Parathyroid adenoma (tissue), 2 donors: ENCODE measurements around the gene TOMM6.

Experiments
- H2AFZ ChIP-seq: fragments of 300-600 bp; sonication (generic); one replicate; pipeline ENCODE4 v1.7.0; 2017; ENCODE audit warnings: antibody characterized with exemption, mild to moderate bottlenecking
- H3K27ac ChIP-seq: fragments of 300-600 bp; sonication (generic); one replicate; pipeline ENCODE4 v1.7.0; 2017
- H3K27me3 ChIP-seq: fragments of 300-600 bp; sonication (generic); one replicate; pipeline ENCODE4 v1.7.0; 2017; ENCODE audit warnings: low read length; ENCODE audit not compliant: control insufficient read depth, insufficient read depth
- H3K36me3 ChIP-seq: fragments of 300-600 bp; sonication (generic); one replicate; pipeline ENCODE4 v1.7.0; 2017; ENCODE audit warnings: low read length; ENCODE audit not compliant: control insufficient read depth, insufficient read depth
- H3K4me1 ChIP-seq: fragments of 300-600 bp; sonication (generic); one replicate; pipeline ENCODE4 v1.7.0; 2017; ENCODE audit warnings: control low read depth
- H3K4me2 ChIP-seq: fragments of 300-600 bp; sonication (generic); one replicate; pipeline ENCODE4 v1.7.0; 2017; ENCODE audit warnings: low read length
- H3K4me3 ChIP-seq: fragments of 300-600 bp; sonication (generic); one replicate; pipeline ENCODE4 v1.7.0; 2017; ENCODE audit warnings: low read depth, low read length
- H3K79me2 ChIP-seq: fragments of 300-600 bp; sonication (generic); one replicate; pipeline ENCODE4 v1.7.0; 2017; ENCODE audit warnings: control low read depth
- H3K9ac ChIP-seq: fragments of 300-600 bp; sonication (generic); one replicate; pipeline ENCODE4 v1.7.0; 2017; ENCODE audit warnings: mild to moderate bottlenecking
- H3K9me3 ChIP-seq: fragments of 300-600 bp; sonication (generic); one replicate; pipeline ENCODE4 v1.7.0; 2017; ENCODE audit warnings: low read length; ENCODE audit not compliant: control insufficient read depth
- CTCF ChIP-seq: fragments of 300-600 bp; sonication (generic); IDR thresholded peaks from one replicate; pipeline ENCODE4 v1.7.0; 2017; ENCODE audit warnings: antibody characterized with exemption, mild to moderate bottlenecking
- donor health status: primary hyperparathyroidism.

Gene TOMM6

DNA sequence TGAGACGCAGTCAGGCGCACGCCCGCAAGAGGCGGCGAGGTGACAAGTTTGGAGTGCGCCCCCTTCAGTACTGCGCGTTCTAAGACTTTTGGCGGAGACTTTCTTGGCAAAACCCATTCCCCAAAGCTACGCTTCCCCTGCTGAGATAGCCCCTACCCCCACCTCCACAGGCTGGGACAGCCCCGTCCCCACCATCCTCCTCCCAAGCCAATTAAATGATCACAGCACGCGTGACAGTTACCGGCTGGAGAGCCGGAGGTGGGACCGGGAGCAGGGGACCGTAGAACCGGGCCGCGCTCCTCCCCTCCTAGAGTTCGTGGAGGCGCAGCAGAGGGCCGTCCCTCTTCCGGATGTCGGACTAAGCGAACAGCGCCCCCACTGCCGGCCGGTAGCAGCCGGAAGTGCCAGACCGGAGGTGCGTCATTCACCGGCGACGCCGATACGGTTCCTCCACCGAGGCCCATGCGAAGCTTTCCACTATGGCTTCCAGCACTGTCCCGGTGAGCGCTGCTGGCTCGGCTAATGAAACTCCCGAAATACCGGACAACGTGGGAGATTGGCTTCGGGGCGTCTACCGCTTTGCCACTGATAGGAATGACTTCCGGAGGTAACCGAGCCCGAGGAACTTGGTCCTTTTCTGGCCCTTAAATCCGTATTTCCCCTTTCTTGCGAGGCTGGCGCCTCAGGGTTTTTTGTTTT is at the start of gene TOMM6:
TOMM6 (plus strand) TSS at position 476 of the 699 bp plus-strand sequence; CDS start at position 480, 4 bp downstream.
- peak; percentile 94 for TF ChIP-seq CTCF

DNA sequence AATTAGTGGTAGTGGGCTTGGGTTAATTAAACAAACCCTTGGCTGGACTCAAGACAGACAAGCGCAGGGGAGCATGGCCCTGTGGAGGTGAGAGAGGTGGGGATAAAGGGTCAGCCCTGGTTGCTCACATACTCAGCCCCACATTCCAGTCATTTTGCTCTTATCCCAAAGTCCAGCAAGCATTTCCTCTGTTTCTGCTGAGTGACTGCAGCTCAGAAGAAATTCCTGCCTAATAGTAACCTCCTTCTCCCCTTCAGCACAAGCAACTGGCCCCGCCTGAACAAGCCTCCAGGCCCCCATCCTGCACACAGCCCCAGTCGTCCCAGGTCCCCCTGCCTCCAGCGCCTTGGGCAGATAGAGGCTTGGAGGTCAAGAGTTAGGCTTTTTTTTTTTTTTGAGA is 48.5 kb upstream of the TOMM6 start:
- no peak for TF ChIP-seq CTCF
- H3K9ac ChIP-seq, result no peak overlapping the region
- no peaks in the 10 kb centered on the region for H3K9me3 ChIP-seq
- H2AFZ ChIP-seq, result no peak overlapping the region
- H3K27ac ChIP-seq, result no peak overlapping the region
- H3K36me3 ChIP-seq, result no peaks in the 10 kb centered on the region
- no peak overlapping the region for H3K4me3 ChIP-seq
- no peaks in the 10 kb centered on the region for H3K27me3 ChIP-seq
- H3K79me2 ChIP-seq, result no peaks in the 10 kb centered on the region
- no peaks in the 10 kb centered on the region for H3K4me1 ChIP-seq
- H3K4me2 ChIP-seq, result no peak overlapping the region

More for the DNA sequence above, at the start of gene TOMM6:
- peak within 1 kb of the TSS; percentile 94 for H3K4me2 ChIP-seq
- H3K4me1 ChIP-seq, result peaks cover 6% of the 10 kb centered on the region
- peak within 1 kb of the TSS; percentile 99 for H3K4me3 ChIP-seq
- peak within 1 kb of the TSS; percentile 41 for H3K9ac ChIP-seq
- no peaks in the 10 kb centered on the region for H3K79me2 ChIP-seq
- H3K27ac ChIP-seq, result peak within 1 kb of the TSS; percentile 92
- H3K9me3 ChIP-seq, result no peaks in the 10 kb centered on the region
- H3K27me3 ChIP-seq, result no peaks in the 10 kb centered on the region
- no peaks in the 10 kb centered on the region for H3K36me3 ChIP-seq
- H2AFZ ChIP-seq, result peak within 1 kb of the TSS; percentile 94

GRCh38 chr6:41740366-41741162 is 46.9 kb upstream of the TOMM6 start:
- H3K4me1 ChIP-seq, result no peaks in the 10 kb centered on the region
- no peaks in the 10 kb centered on the region for H3K79me2 ChIP-seq
- no peaks in the 10 kb centered on the region for H3K36me3 ChIP-seq
- no peaks in the 10 kb centered on the region for H3K9me3 ChIP-seq
- H3K4me2 ChIP-seq, result no peak overlapping the region
- H2AFZ ChIP-seq, result no peak overlapping the region
- H3K9ac ChIP-seq, result no peak overlapping the region
- no peak for TF ChIP-seq CTCF
- no peak overlapping the region for H3K4me3 ChIP-seq
- no peak overlapping the region for H3K27ac ChIP-seq
- no peaks in the 10 kb centered on the region for H3K27me3 ChIP-seq

DNA sequence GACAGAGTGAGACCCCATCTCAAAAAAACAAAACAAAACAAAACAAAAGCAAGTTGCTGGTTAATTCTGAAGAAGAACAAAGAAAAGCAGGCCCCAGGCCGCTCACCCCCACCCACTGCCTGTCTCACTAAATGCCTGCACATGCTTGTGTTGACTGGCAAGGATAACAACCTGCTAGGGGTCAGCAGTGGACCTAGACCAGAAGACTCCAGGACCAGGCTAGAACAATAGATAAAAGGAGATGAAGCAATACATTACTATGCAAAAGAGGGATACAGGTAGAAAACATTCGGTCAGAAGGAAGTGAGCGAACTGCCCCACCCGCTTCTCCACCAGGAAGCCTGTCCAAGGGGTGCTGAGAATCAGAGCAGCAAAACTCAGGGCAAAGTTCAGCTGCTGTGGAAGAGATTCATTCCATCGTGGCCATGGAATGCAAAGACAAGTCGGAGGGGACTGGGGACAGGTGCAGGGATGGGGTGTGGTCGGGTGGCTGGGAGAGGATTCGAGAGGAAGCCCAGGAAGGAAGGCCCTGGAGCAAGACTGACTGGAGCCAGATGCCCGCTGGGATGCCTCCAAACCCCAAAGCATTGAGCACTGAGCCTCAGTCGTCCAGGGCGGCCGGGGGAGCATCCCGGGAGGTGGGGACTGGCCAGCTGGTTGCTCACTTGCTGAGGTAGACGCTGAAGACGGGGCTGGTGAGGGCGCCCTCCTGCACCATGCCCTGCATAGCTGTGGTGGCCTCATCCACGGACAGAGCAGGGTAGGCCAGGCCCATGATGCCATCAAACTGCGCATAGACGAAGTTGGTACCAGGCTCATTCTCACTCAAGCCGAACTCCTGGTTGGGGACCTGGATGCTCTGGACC is 45.6 kb upstream of the TOMM6 start:
- no peaks in the 10 kb centered on the region for H3K4me1 ChIP-seq

More for the DNA sequence above, 45.6 kb upstream of the TOMM6 start:
- H3K9ac ChIP-seq, result no peak overlapping the region
- no peak overlapping the region for H3K27ac ChIP-seq
- no peaks in the 10 kb centered on the region for H3K27me3 ChIP-seq
- no peaks in the 10 kb centered on the region for H3K79me2 ChIP-seq
- H3K4me3 ChIP-seq, result no peak overlapping the region
- no peak overlapping the region for H3K4me2 ChIP-seq
- no peaks in the 10 kb centered on the region for H3K36me3 ChIP-seq
- no peak overlapping the region for H2AFZ ChIP-seq
- no peaks in the 10 kb centered on the region for H3K9me3 ChIP-seq
- no peak for TF ChIP-seq CTCF
